GM21723 (cell line): ENCODE measurements around the gene MLPH.

Experiments
- ATAC-seq: cut with Tn5 transposase; IDR thresholded peaks from one replicate; pipeline ENCODE4 v1.9.1; 2021; ENCODE audit warnings: mild to moderate bottlenecking, moderate library complexity; ENCODE audit not compliant: unreplicated experiment

Gene MLPH

GRCh38 chr2:237497009-237497837, 10.2 kb downstream of the MLPH start:
- ATAC-seq = no peak

GRCh38 chr2:237497838-237498186, 10.8 kb downstream of the MLPH start:
- ATAC-seq = no peak

- no peak for ATAC-seq
Measured at GRCh38 chr2:237498341-237498740, 11.3 kb downstream of the MLPH start.

GRCh38 chr2:237500681-237501424, 13.8 kb downstream of the MLPH start:
- ATAC-seq = no peak

- no peak for ATAC-seq
Measured at GRCh38 chr2:237501892-237502513, 15.0 kb downstream of the MLPH start.

GRCh38 chr2:237503201-237503600, 16.1 kb downstream of the MLPH start:
- no peak for ATAC-seq

GRCh38 chr2:237505188-237505939, 18.3 kb downstream of the MLPH start:
- no peak for ATAC-seq

GRCh38 chr2:237507512-237507911, 20.5 kb downstream of the MLPH start:
- no peak for ATAC-seq

GRCh38 chr2:237508361-237508760, 21.3 kb downstream of the MLPH start:
- no peak for ATAC-seq

GRCh38 chr2:237509151-237509550, 22.1 kb downstream of the MLPH start:
- no peak for ATAC-seq

GRCh38 chr2:237509905-237510304, 22.9 kb downstream of the MLPH start:
- ATAC-seq = no peak

- ATAC-seq = no peak
Measured at GRCh38 chr2:237510502-237511217, 23.6 kb downstream of the MLPH start.

GRCh38 chr2:237511433-237511832, 24.4 kb downstream of the MLPH start:
- ATAC-seq = no peak

GRCh38 chr2:237511885-237512405, 24.9 kb downstream of the MLPH start:
- no peak for ATAC-seq

- ATAC-seq = no peak
Measured at GRCh38 chr2:237512774-237513466, 25.9 kb downstream of the MLPH start.

GRCh38 chr2:237513693-237514092, 26.6 kb downstream of the MLPH start:
- no peak for ATAC-seq

GRCh38 chr2:237514474-237515130, 27.6 kb downstream of the MLPH start:
- no peak for ATAC-seq

GRCh38 chr2:237515166-237515565, 28.1 kb downstream of the MLPH start:
- ATAC-seq = no peak

- no peak for ATAC-seq
Measured at GRCh38 chr2:237515621-237516275, 28.7 kb downstream of the MLPH start.
